Mammary epithelial cell (primary cell): ENCODE data around the gene PCED1A.

Experiments
- EZH2 ChIP-seq: IDR thresholded peaks from 2 replicates; pipeline ENCODE4 v1.6.1; 2012; ENCODE audit warnings: low read length, inconsistent platforms, borderline replicate concordance
- TF ChIP-seq, protein P1 (sequence below), 2 donors: IDR thresholded peaks in 1 of 2; conservative IDR thresholded peaks in 1 of 2; 2 replicates each; pipeline ENCODE4 v1.5.1; 2011 to 2012; ENCODE audit warnings: inconsistent platforms in 2 of 2, low read length in 2 of 2, mild to moderate bottlenecking in 2 of 2, control low read depth in 1 of 2, low read depth in 1 of 2; ENCODE audit not compliant: insufficient read depth in 1 of 2; ENCODE audit errors: extremely low read depth in 1 of 2

DNA sequence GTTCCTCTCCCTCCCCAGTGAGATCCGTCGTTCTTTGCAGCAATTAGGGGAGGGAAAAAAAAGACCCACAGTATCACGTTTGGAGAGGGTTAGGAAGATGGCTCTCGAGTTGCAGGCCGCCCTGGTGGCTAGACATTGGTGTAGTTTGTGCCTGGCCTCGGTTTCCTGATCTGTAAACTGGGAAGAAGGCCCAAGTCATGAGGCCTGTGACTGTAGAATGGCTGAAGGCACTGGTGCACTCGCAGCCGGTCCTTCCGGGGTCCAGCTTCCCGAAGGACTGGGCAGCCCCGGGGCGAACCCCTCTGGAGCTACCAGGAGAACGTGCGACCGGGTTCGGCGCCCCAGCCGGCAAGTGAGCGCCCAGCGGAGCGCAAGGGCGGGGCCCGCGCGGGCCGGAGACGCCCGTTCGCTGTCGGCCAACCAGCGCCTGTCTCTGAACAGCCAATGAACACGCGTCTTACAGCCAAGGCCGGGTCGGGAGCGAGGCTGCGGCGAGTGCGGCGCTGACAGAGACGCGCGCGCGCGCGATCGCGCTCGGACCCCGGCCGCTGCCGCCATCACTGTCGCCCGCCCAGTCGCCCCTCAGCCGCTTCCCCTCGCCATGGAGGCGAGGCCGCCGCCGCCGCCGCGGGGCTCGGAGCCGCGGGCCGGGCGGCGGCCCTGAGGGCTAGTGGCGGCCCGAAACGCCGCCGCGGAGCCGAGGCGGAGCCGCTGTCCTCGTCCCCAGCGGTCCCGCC lies 32.7 kb upstream of the PCED1A start, which contains the start of gene PTPRA:
- TF ChIP-seq, protein P1, sequence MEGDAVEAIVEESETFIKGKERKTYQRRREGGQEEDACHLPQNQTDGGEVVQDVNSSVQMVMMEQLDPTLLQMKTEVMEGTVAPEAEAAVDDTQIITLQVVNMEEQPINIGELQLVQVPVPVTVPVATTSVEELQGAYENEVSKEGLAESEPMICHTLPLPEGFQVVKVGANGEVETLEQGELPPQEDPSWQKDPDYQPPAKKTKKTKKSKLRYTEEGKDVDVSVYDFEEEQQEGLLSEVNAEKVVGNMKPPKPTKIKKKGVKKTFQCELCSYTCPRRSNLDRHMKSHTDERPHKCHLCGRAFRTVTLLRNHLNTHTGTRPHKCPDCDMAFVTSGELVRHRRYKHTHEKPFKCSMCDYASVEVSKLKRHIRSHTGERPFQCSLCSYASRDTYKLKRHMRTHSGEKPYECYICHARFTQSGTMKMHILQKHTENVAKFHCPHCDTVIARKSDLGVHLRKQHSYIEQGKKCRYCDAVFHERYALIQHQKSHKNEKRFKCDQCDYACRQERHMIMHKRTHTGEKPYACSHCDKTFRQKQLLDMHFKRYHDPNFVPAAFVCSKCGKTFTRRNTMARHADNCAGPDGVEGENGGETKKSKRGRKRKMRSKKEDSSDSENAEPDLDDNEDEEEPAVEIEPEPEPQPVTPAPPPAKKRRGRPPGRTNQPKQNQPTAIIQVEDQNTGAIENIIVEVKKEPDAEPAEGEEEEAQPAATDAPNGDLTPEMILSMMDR (conservative IDR thresholded peaks at IDR 0.05 in 1 of 2, IDR thresholded peaks at IDR 0.05 in 1 of 2; ENCODE audit: extremely low read depth in 1 of 2, insufficient read depth in 1 of 2, low read depth in 1 of 2, low read length in 2 of 2), result no peak
- TF ChIP-seq EZH2, result no peak
